Psoas muscle (tissue), 8 donors: ENCODE measurements around the gene MCL1. TPM values are rescaled to one million over a fixed set of nuclear protein-coding genes. Genes with fewer than 3 reads are reported as not detected.

ENCODE experiments used
- ATAC-seq, 4 donors: fragments of 200-7000 bp; cut with Tn5 transposase; one replicate each; pipeline ENCODE4 v1.9.1; 2020; ENCODE audit warnings: moderate library complexity in 3 of 4, mild to moderate bottlenecking in 2 of 4
- DNase-seq, 2 donors: peaks; one replicate each; pipeline ENCODE4 v3.0.0-alpha.2; 2020
- H3K27ac ChIP-seq: fragments of 200-600 bp; one replicate; pipeline ENCODE4 v1.8.0; 2022
- H3K27me3 ChIP-seq, 3 donors: fragments of 200-600 bp in 1 of 3; one replicate each; pipeline versions ENCODE4 v1.6.1 to v1.8.0; 2013 to 2022; ENCODE audit warnings: low read length in 2 of 3, mild to moderate bottlenecking in 2 of 3, moderate library complexity in 1 of 3; ENCODE audit not compliant: insufficient read depth in 3 of 3
- H3K36me3 ChIP-seq, 2 donors: fragments of 200-600 bp in 1 of 2; one replicate each; pipeline versions ENCODE4 v1.6.1 to v1.8.0; 2013 to 2022; ENCODE audit warnings: low read depth in 1 of 2, mild to moderate bottlenecking in 1 of 2, moderate library complexity in 1 of 2; ENCODE audit not compliant: insufficient read depth in 1 of 2
- H3K4me1 ChIP-seq: fragments of 200-600 bp; one replicate; pipeline ENCODE4 v1.8.0; 2022
- H3K4me3 ChIP-seq: fragments of 200-600 bp; one replicate; pipeline ENCODE4 v1.8.0; 2022; ENCODE audit warnings: mild to moderate bottlenecking
- H3K9me3 ChIP-seq: fragments of 200-600 bp; one replicate; pipeline ENCODE4 v1.8.0; 2022
- CTCF ChIP-seq: fragments of 200-600 bp; IDR thresholded peaks from one replicate; pipeline ENCODE4 v1.8.0; 2022; ENCODE audit warnings: antibody characterized with exemption
- WGBS, 3 donors: extraction: QIAGEN DNeasy Blood & Tissue Kit; methylation state at CpG; one replicate each; pipeline versions ENCODE4 v1.1.6 to v1.1.7; 2013; 5-methylcytosine and 5-hydroxymethylcytosine counted together
- intact Hi-C, 2 donors: fragments of 100-400 bp; cut with DNase I; formaldehyde crosslinking; loops; one replicate each; pipeline versions ENCODE4 v1.11.0 to v1.14.2; 2022
- polyA plus RNA-seq, 3 donors: library from polyadenylated mRNA; stranded (reverse); fragments of 200-250 nt; gene quantifications; one replicate each; pipeline ENCODE4 v1.2.3, GENCODE V29; 2013
- total RNA-seq, 4 donors: library from RNA; stranded (reverse); fragmentation: NEBNext Ultra II Directional in 2 of 4; extraction: Animal tissue kit (Norgen Biotek cat#: 25700) in 2 of 4; gene quantifications; one replicate each; pipeline versions ENCODE4 v1.2.1 to v1.2.4, GENCODE V29; 2021 to 2023
- donor health status: healthy with polysubstance abuse.
- donor health status: DM: no; HTN: no; CAD: no; lungs with moderate emphysema.
- donor health status: Bipolar disorder and iron deficiency.
- donor health status: healthy.
- donor health status: DM: yes; HTN: yes; CAD: no.
- donor health status: DM: no; HTN: no; CAD: no.
- donor health status: DM: no; HTN: no; CAD: no.
- donor health status: DM: yes; HTN: yes; CAD: no.

The MCL1 gene
- total and polyA plus RNA-seq, 7 donors = 97.2 to 192 (median 128) TPM

GRCh38 chr1:150620919-150621318, 41.5 kb upstream of the MCL1 start:
- Histone ChIP-seq H3K4me1 (peaks cover 41% of the 10 kb centered on the region), H3K27ac (peak overlapping the region; percentile 71), H3K4me3 (no peak overlapping the region), H3K27me3 (no peaks in the 10 kb centered on the region), H3K9me3 (no peaks in the 10 kb centered on the region), H3K36me3 (peaks cover 9 to 77% of the 10 kb centered on the region in 2 donors)
- DNase-seq (no peak), ATAC-seq (no peak)
- TF ChIP-seq CTCF = no peak
- intact Hi-C loops = loop anchor here (5.0 to 10.0 kb wide), 3 partner anchors 44 to 146 kb away; partner anchors contain the start of genes MCL1 (in 2 of the 2) and TARS2 (in 1 of the 2)
- 97 to 100% (median 100%) methylated on average over 2 of the region's 2 CpGs for WGBS, 3 donors

GRCh38 chr1:150619576-150620509, 40.4 kb upstream of the MCL1 start:
- intact Hi-C loops = loop anchor here (5.0 to 10.0 kb wide), 3 partner anchors 43 to 145 kb away; partner anchors contain the start of genes MCL1 (in 2 of the 2) and TARS2 (in 1 of the 2)
- TF ChIP-seq CTCF = peak; percentile 29
- Histone ChIP-seq H3K9me3 (no peaks in the 10 kb centered on the region), H3K4me1 (peaks cover 41% of the 10 kb centered on the region), H3K4me3 (peak overlapping the region; percentile 23), H3K36me3 (peaks cover 8 to 75% of the 10 kb centered on the region in 2 donors), H3K27ac (peak overlapping the region; percentile 71), H3K27me3 (no peaks in the 10 kb centered on the region)
- 6 to 19% (median 8%) methylated on average over 4 of the region's 4 CpGs for whole genome bisulfite sequencing, 3 donors
- DNase-seq (no peak), ATAC-seq (peak; percentile 80 to 89 (median 88))

GRCh38 chr1:150615346-150616201, 36.2 kb upstream of the MCL1 start:
- WGBS, 3 donors = 86 to 90% (median 88%) methylated on average over 12 of the region's 12 CpGs
- ATAC-seq (no peak), DNase-seq (no peak)
- H3K9me3 ChIP-seq = no peaks in the 10 kb centered on the region
- TF ChIP-seq CTCF = no peak
- H3K27me3 ChIP-seq = no peaks in the 10 kb centered on the region
- peaks cover 31% of the 10 kb centered on the region for H3K4me1 ChIP-seq
- H3K4me3 ChIP-seq = no peak overlapping the region
- peak overlapping the region; percentile 21 for H3K27ac ChIP-seq
- intact Hi-C loops = no loop called here
- H3K36me3 ChIP-seq = peaks cover 0 to 43% of the 10 kb centered on the region in 2 donors

- Histone ChIP-seq H3K4me1 (peaks cover 14% of the 10 kb centered on the region), H3K27me3 (no peaks in the 10 kb centered on the region), H3K36me3 (peaks cover 0 to 30% of the 10 kb centered on the region in 2 donors), H3K4me3 (no peak overlapping the region), H3K27ac (peak overlapping the region; percentile 77), H3K9me3 (no peaks in the 10 kb centered on the region)
- DNase-seq (no peak), ATAC-seq (peak; percentile 37 to 66 (median 54))
- 59 to 60% (median 59%) methylated on average over 12 of the region's 12 CpGs for WGBS, 3 donors
- TF ChIP-seq CTCF = no peak
- intact Hi-C loops = no loop called here
Measured at GRCh38 chr1:150613061-150613920, 33.9 kb upstream of the MCL1 start.
